Activated CD4-positive, alpha-beta T cell treated with anti-CD3 and anti-CD28 coated beads for 36 hours (primary cell): ENCODE data around the gene ADGRA3. TPM values are rescaled to one million over a fixed set of nuclear protein-coding genes. Genes with fewer than 3 reads are reported as not detected.

Experiments used
- ATAC-seq: fragments of 200-7000 bp; cut with Tn5 transposase; one replicate; pipeline ENCODE4 v1.10.0; 2021; ENCODE audit warnings: mild to moderate bottlenecking, moderate library complexity
- CTCF ChIA-PET: fragments of 350-600 bp; sonication (Branson Sonifier 250); formaldehyde crosslinking; loops from one replicate; lab custom pipeline; 2021; ENCODE audit warnings: antibody characterized with exemption; lab: Charles Lee
- POLR2A ChIA-PET: fragments of 350-600 bp; sonication (Branson Sonifier 250); formaldehyde crosslinking; loops from one replicate; lab custom pipeline; 2021; ENCODE audit warnings: antibody characterized with exemption, inconsistent platforms; lab: Charles Lee
- DNase-seq: peaks from one replicate; pipeline ENCODE4 v3.0.0-alpha.2; 2020
- H3K27ac Mint-ChIP-seq: one replicate; pipeline ENCODE4 v1.8.0; 2021; ENCODE audit warnings: mixed read lengths
- H3K27me3 Mint-ChIP-seq: one replicate; pipeline ENCODE4 v1.8.0; 2021; ENCODE audit warnings: mixed read lengths
- H3K36me3 Mint-ChIP-seq: one replicate; pipeline ENCODE4 v1.8.0; 2021; ENCODE audit warnings: low read depth, mixed read lengths
- H3K4me1 Mint-ChIP-seq: one replicate; pipeline ENCODE4 v1.8.0; 2021; ENCODE audit warnings: mixed read lengths
- H3K4me3 Mint-ChIP-seq: one replicate; pipeline ENCODE4 v1.8.0; 2021; ENCODE audit warnings: mild to moderate bottlenecking, moderate library complexity, mixed read lengths
- H3K9me3 Mint-ChIP-seq: one replicate; pipeline ENCODE4 v1.8.0; 2021; ENCODE audit warnings: low read depth, mixed read lengths
- intact Hi-C, 2 experiments: fragments of 100-400 bp; cut with DNase I in 1 of 2; cut with micrococcal nuclease in 1 of 2; formaldehyde crosslinking; loops; one replicate each; pipeline versions ENCODE4 v1.14.2 to v1.15.1; 2022 to 2024; cut with DNase I, micrococcal nuclease
- total RNA-seq, 2 experiments: library from RNA; stranded (reverse); gene quantifications; one replicate each; pipeline ENCODE4 v1.2.3, GENCODE V29; 2021

Gene ADGRA3
- total RNA-seq, 2 experiments from 2014 or later: 10.8 to 15.2 TPM

DNA sequence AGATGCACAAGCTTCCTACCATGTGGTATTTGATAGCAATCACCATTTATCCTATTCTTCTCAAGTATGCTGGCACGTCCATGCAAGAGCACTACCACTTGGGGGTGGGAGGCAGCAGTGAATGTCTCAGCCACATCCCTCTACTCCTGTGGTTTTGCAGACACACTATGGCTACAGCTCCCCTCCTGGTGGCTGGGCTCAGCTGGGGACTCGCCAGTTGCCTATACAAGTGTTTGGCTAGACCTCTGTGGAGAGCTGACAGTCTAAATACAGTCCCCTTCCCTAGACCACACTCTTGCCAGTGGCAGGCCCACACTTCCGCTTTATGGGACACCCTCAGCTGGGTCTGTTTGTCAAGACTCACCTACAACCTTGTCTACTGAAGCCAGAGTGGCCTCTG lies 53.2 kb downstream of the ADGRA3 start:
- Mint-ChIP-seq H3K9me3 (no peaks in the 10 kb centered on the region), H3K27me3 (no peaks in the 10 kb centered on the region), H3K4me1 (peaks cover 11% of the 10 kb centered on the region), H3K36me3 (peaks cover 4% of the 10 kb centered on the region), H3K4me3 (no peak overlapping the region), H3K27ac (peak overlapping the region; percentile 32)
- intact Hi-C loops: loop anchor here in 1 of 2 experiments (1.0 kb wide), 1 partner anchor 51 kb away; no protein-coding TSS in a partner anchor
- CTCF ChIA-PET: interaction anchor here (2.7 kb wide), 1 partner anchor 52 kb away, joined by 6 read pairs; no protein-coding TSS in a partner anchor
- POLR2A ChIA-PET: no interaction called here
- ATAC-seq (no peak), DNase-seq (peak; percentile 21)

DNA sequence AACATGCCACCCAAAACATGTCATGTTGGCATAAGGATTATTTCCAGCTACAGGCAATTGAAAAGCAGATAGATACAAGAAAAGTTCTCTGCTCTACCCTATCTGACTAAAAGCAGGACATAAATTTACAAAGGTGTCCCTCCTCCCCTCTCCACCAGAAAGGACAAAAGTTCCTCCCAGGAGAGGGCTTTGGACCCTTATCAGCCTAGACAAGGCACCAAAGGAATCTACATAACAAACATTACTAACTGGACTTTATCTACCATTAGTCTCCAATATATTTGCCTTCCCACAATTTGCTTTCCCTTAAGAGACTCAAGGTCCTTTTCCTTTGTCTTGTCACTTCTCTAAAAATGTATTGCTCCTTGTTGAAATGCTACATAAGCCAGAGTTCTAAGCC lies 55.6 kb downstream of the ADGRA3 start:
- H3K36me3 Mint-ChIP-seq: no peaks in the 10 kb centered on the region
- peaks cover 11% of the 10 kb centered on the region for H3K4me1 Mint-ChIP-seq
- H3K27me3 Mint-ChIP-seq: no peaks in the 10 kb centered on the region
- ChIA-PET CTCF (interaction anchor here (1.0 kb wide), 1 partner anchor 112 kb away, joined by 3 read pairs; no protein-coding TSS in a partner anchor), POLR2A (no interaction called here)
- H3K4me3 Mint-ChIP-seq: no peak overlapping the region
- ATAC-seq: no peak
- H3K27ac Mint-ChIP-seq: no peak overlapping the region
- no peaks in the 10 kb centered on the region for H3K9me3 Mint-ChIP-seq
- DNase-seq: no peak
- intact Hi-C loops: no loop called here

GRCh38 chr4:22458098-22458497 lies 57.8 kb downstream of the ADGRA3 start:
- Mint-ChIP-seq H3K4me3 (no peak overlapping the region), H3K9me3 (no peaks in the 10 kb centered on the region), H3K27me3 (no peaks in the 10 kb centered on the region), H3K4me1 (peaks cover 5% of the 10 kb centered on the region), H3K36me3 (no peaks in the 10 kb centered on the region), H3K27ac (no peak overlapping the region)
- intact Hi-C loops: no loop called here
- POLR2A ChIA-PET: no interaction called here
- ATAC-seq: no peak
- no peak for DNase-seq
- CTCF ChIA-PET: interaction anchor here (0.7 to 0.8 kb wide), 2 partner anchors 947 to 1687 kb away, joined by 3 to 5 read pairs; no protein-coding TSS in a partner anchor

- Mint-ChIP-seq H3K4me1 (peaks cover 2% of the 10 kb centered on the region), H3K9me3 (no peaks in the 10 kb centered on the region), H3K4me3 (no peak overlapping the region), H3K27ac (no peak overlapping the region), H3K36me3 (no peaks in the 10 kb centered on the region), H3K27me3 (no peaks in the 10 kb centered on the region)
- intact Hi-C loops: no loop called here
- ATAC-seq (no peak), DNase-seq (no peak)
- CTCF ChIA-PET: no interaction called here
- POLR2A ChIA-PET: no interaction called here
Measured at GRCh38 chr4:22457348-22457747, 58.5 kb downstream of the ADGRA3 start.

- Mint-ChIP-seq H3K27me3 (no peaks in the 10 kb centered on the region), H3K4me1 (peaks cover 2% of the 10 kb centered on the region)
- ATAC-seq: no peak
Measured at GRCh38 chr4:22456291-22456690, 59.6 kb downstream of the ADGRA3 start.

GRCh38 chr4:22454955-22455354 lies 60.9 kb downstream of the ADGRA3 start:
- no peaks in the 10 kb centered on the region for H3K9me3 Mint-ChIP-seq
- ATAC-seq (no peak), DNase-seq (no peak)
- no peaks in the 10 kb centered on the region for H3K36me3 Mint-ChIP-seq
- no peaks in the 10 kb centered on the region for H3K27me3 Mint-ChIP-seq
- H3K4me3 Mint-ChIP-seq: no peak overlapping the region
- peaks cover 2% of the 10 kb centered on the region for H3K4me1 Mint-ChIP-seq
- ChIA-PET CTCF (interaction anchor here (2.4 kb wide), 1 partner anchor 11 kb away, joined by 11 read pairs; no protein-coding TSS in a partner anchor), POLR2A (no interaction called here)
- intact Hi-C loops: no loop called here
- H3K27ac Mint-ChIP-seq: no peak overlapping the region

More at GRCh38 chr4:22456291-22456690, 59.6 kb downstream of the ADGRA3 start:
- intact Hi-C loops: loop anchor here in 1 of 2 experiments (1.0 kb wide), 1 partner anchor 9 kb away; no protein-coding TSS in a partner anchor
- ChIA-PET CTCF (no interaction called here), POLR2A (no interaction called here)
- H3K36me3 Mint-ChIP-seq: no peaks in the 10 kb centered on the region
- no peak overlapping the region for H3K27ac Mint-ChIP-seq
- no peak overlapping the region for H3K4me3 Mint-ChIP-seq
- no peaks in the 10 kb centered on the region for H3K9me3 Mint-ChIP-seq
- DNase-seq: no peak

DNA sequence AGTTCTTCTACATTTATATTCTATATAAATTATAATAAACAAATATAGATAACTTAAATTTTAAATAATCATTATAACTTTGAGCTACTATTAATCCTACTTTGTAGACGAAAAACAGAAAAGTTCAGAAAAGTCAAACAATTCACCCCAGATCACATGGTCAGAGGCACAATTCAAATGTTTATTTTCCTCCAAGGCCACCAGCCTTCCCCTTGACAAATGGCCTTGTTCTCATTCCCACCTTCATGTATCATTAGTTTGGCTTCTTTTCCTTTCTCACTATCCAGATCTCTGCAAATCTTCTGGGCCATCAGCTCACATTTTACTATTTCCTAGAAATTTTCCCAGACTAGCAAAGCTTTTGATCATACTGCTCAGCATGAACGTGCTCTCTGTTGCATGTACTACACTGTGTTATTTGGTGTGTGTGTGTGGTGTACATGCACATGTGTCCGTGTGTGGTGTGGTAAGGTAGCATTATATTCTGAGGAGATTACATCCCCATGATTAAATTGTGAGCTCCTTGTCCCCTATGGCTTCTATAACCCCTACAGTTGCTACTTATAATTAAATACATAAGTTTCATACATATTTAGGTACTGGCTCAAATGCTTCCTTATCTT lies 61.5 kb downstream of the ADGRA3 start:
- CTCF ChIA-PET: interaction anchor here (2.4 kb wide), 1 partner anchor 10 kb away, joined by 11 read pairs; no protein-coding TSS in a partner anchor
- no peak for DNase-seq
- no peak for ATAC-seq
- Mint-ChIP-seq H3K9me3 (no peaks in the 10 kb centered on the region), H3K27me3 (no peaks in the 10 kb centered on the region), H3K27ac (no peak overlapping the region), H3K4me3 (no peak overlapping the region), H3K4me1 (peaks cover 2% of the 10 kb centered on the region), H3K36me3 (no peaks in the 10 kb centered on the region)
- POLR2A ChIA-PET: no interaction called here
- intact Hi-C loops: no loop called here

- intact Hi-C loops: loop anchor here (1.0 to 5.0 kb wide), 5 partner anchors 56 to 1748 kb away; partner anchors contain the start of gene ADGRA3 (in 2 of the 2)
- Mint-ChIP-seq H3K9me3 (no peaks in the 10 kb centered on the region), H3K4me1 (peaks cover 36% of the 10 kb centered on the region), H3K27me3 (no peaks in the 10 kb centered on the region), H3K27ac (peak overlapping the region; percentile 96), H3K4me3 (peak overlapping the region; percentile 72), H3K36me3 (peaks cover 26% of the 10 kb centered on the region)
- DNase-seq (no peak), ATAC-seq (peak; percentile 58)
- POLR2A ChIA-PET: interaction anchor here (0.8 kb wide), 1 partner anchor 57 kb away, joined by 6 read pairs; no protein-coding TSS in a partner anchor
- CTCF ChIA-PET: interaction anchor here (0.9 to 2.9 kb wide), 4 partner anchors 10 to 57 kb away, joined by 3 to 11 read pairs (median 4); no protein-coding TSS in a partner anchor
Measured at GRCh38 chr4:22444813-22445212, 71.1 kb downstream of the ADGRA3 start.

DNA sequence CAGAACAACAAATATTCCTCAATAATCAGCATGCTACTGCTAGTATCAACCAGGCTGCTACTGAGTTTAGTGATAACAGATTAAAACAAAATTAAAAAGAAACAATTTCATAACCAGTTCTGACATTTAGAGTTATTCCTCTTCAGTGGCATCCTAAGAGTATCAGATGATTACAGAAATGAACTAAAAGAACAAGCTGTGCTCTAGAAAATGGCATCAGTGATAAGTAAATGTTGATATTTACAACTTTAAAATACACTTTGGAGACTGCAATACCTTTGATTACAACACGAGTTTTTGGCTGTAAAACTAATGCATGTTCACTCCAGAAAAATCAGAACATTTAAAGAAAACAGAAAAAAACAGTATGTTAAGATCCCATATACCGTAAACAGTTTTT lies 72.9 kb downstream of the ADGRA3 start:
- DNase-seq: no peak
- H3K9me3 Mint-ChIP-seq: no peaks in the 10 kb centered on the region
- ATAC-seq: no peak
- H3K27ac Mint-ChIP-seq: no peak overlapping the region
- H3K4me3 Mint-ChIP-seq: no peak overlapping the region
- POLR2A ChIA-PET: no interaction called here
- H3K4me1 Mint-ChIP-seq: peaks cover 34% of the 10 kb centered on the region
- CTCF ChIA-PET: interaction anchor here (2.9 kb wide), 1 partner anchor 11 kb away, joined by 11 read pairs; no protein-coding TSS in a partner anchor
- H3K27me3 Mint-ChIP-seq: no peaks in the 10 kb centered on the region
- intact Hi-C loops: loop anchor here (5.0 kb wide), 2 partner anchors 74 to 1746 kb away; partner anchors contain the start of gene ADGRA3 (in 1 of the 2)
- H3K36me3 Mint-ChIP-seq: peaks cover 24% of the 10 kb centered on the region

GRCh38 chr4:22440999-22441398 lies 74.9 kb downstream of the ADGRA3 start:
- ATAC-seq: no peak
- H3K4me3 Mint-ChIP-seq: no peak overlapping the region
- no peak for DNase-seq
- no peaks in the 10 kb centered on the region for H3K9me3 Mint-ChIP-seq
- intact Hi-C loops: loop anchor here (5.0 kb wide), 2 partner anchors 76 to 1744 kb away; partner anchors contain the start of gene ADGRA3 (in 1 of the 2)
- peaks cover 27% of the 10 kb centered on the region for H3K36me3 Mint-ChIP-seq
- ChIA-PET CTCF (interaction anchor here (0.7 to 0.9 kb wide), 2 partner anchors 12 to 25 kb away, joined by 3 read pairs; no protein-coding TSS in a partner anchor), POLR2A (no interaction called here)
- no peak overlapping the region for H3K27ac Mint-ChIP-seq
- H3K27me3 Mint-ChIP-seq: no peaks in the 10 kb centered on the region
- H3K4me1 Mint-ChIP-seq: peaks cover 31% of the 10 kb centered on the region

DNA sequence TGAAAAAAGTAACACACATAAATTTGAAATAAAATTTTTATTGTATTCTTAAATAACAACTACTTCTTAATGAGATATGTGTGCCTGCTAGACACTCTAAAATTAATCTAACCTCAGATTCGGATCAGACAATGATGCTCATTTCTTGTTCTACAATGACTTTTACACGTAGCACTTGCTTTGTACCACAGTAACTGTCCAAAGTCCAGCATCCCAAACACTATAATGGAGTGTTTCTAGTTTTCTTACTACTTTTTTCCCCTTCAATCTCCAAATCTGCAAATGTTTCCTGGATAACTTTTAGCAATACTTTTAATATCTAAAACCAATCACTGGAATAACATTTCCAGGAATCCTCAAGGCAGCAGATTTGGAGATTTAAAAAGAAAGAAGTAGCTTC lies 75.9 kb downstream of the ADGRA3 start:
- DNase-seq (no peak), ATAC-seq (no peak)
- H3K9me3 Mint-ChIP-seq: no peaks in the 10 kb centered on the region
- H3K4me1 Mint-ChIP-seq: peaks cover 22% of the 10 kb centered on the region
- POLR2A ChIA-PET: no interaction called here
- intact Hi-C loops: loop anchor here (5.0 kb wide), 2 partner anchors 77 to 1743 kb away; partner anchors contain the start of gene ADGRA3 (in 1 of the 2)
- CTCF ChIA-PET: no interaction called here
- H3K27ac Mint-ChIP-seq: no peak overlapping the region
- peaks cover 29% of the 10 kb centered on the region for H3K36me3 Mint-ChIP-seq
- no peaks in the 10 kb centered on the region for H3K27me3 Mint-ChIP-seq
- no peak overlapping the region for H3K4me3 Mint-ChIP-seq
